K562 (cell line): ENCODE results near the gene TTC33.
A peak's percentile ranks its signal among the peaks of the same experiment; 100 is the strongest.

Source experiments
- CUX1 ChIP-seq: fragments of 200-800 bp; sonication (Bioruptor generic); IDR thresholded peaks from 2 replicates; pipeline ENCODE4 v1.6.1; 2016; ENCODE audit warnings: missing genetic modification characterization, missing compliant biosample characterization
- KLF16 ChIP-seq: IDR thresholded peaks from 2 replicates; pipeline ENCODE4 v1.6.1; 2016; ENCODE audit warnings: antibody characterized with exemption
- PCBP2 ChIP-seq: fragments of 200-400 bp; formaldehyde crosslinking; IDR thresholded peaks from 2 replicates; pipeline ENCODE4 v1.6.1; 2018; ENCODE audit warnings: low read length, low read depth, mild to moderate bottlenecking, moderate library complexity; ENCODE audit not compliant: poor library complexity, severe bottlenecking
- SMAD2 ChIP-seq: fragments of 150-350 bp; IDR thresholded peaks from 2 replicates; pipeline ENCODE4 v1.6.1; 2014; ENCODE audit warnings: low read depth, mild to moderate bottlenecking, low read length
- TEAD1 ChIP-seq, 2 experiments: fragments of 450-650 bp in 1 of 2; sonication (generic) in 1 of 2; formaldehyde crosslinking; IDR thresholded peaks; 2 replicates each; pipeline versions ENCODE4 v1.4.0 to v1.8.0; 2020 to 2022; ENCODE audit warnings: mild to moderate bottlenecking in 2 of 2, missing genetic modification reagents in 1 of 2
- YY1 ChIP-seq, 3 experiments: IDR thresholded peaks; 2 replicates each; pipeline ENCODE4 v1.6.1; 2011; ENCODE audit warnings: low read length in 2 of 3, mild to moderate bottlenecking in 2 of 3, moderate library complexity in 2 of 3, borderline replicate concordance in 1 of 3, control low read depth in 1 of 3, low read depth in 1 of 3; ENCODE audit not compliant: insufficient read depth in 3 of 3, insufficient replicate concordance in 2 of 3, control insufficient read depth in 1 of 3, insufficient read length in 1 of 3; ENCODE audit errors: extremely low read depth in 1 of 3
- ZEB2 ChIP-seq: fragments of 450-650 bp; IDR thresholded peaks from 2 replicates; pipeline ENCODE4 v1.6.1; 2016
- ZKSCAN1 ChIP-seq: fragments of 150-350 bp; IDR thresholded peaks from 2 replicates; pipeline ENCODE4 v1.6.1; 2016; ENCODE audit warnings: low read depth, low read length
- TF ChIP-seq, protein P1 (sequence below): sonication (generic); formaldehyde crosslinking; IDR thresholded peaks from 2 replicates; pipeline ENCODE4 v1.8.1; 2022; ENCODE audit warnings: missing genetic modification reagents
- TF ChIP-seq, protein P2 (sequence below): sonication (generic); formaldehyde crosslinking; IDR thresholded peaks from 2 replicates; pipeline ENCODE4 v1.8.1; 2023; ENCODE audit warnings: mild to moderate bottlenecking, missing genetic modification reagents
- TF ChIP-seq, protein P3 (sequence below), 3 experiments: IDR thresholded peaks in 2 of 3; conservative IDR thresholded peaks in 1 of 3; 2 replicates each; pipeline ENCODE4 v1.5.1; 2011 to 2012; ENCODE audit warnings: low read length in 3 of 3, mild to moderate bottlenecking in 3 of 3, control low read depth in 2 of 3, improper control_type of control experiment in 1 of 3, inconsistent platforms in 1 of 3, low read depth in 1 of 3, mixed read lengths in 1 of 3, moderate library complexity in 1 of 3; ENCODE audit not compliant: insufficient read depth in 2 of 3
- TF ChIP-seq, protein P4 (sequence below): fragments of 250-450 bp; sonication (Bioruptor Pico); IDR thresholded peaks from 2 replicates; pipeline ENCODE4 v1.4.0; 2020; ENCODE audit warnings: mild to moderate bottlenecking, moderate library complexity

- TF ChIP-seq KLF16 (no peak), SMAD2 (no peak), ZEB2 (no peak), CUX1 (CRISPR knock-in tag) (no peak), YY1 (IDR thresholded peaks at IDR 0.05; ENCODE audit: borderline replicate concordance in 1 of 3, control insufficient read depth in 1 of 3, extremely low read depth in 1 of 3, insufficient read depth in 3 of 3, insufficient read length in 1 of 3, insufficient replicate concordance in 2 of 3, low read depth in 1 of 3, low read length in 2 of 3) (no peak), PCBP2 (no peak), TEAD1 (CRISPR knock-in tag; IDR thresholded peaks at IDR 0.05) (no peak), ZKSCAN1 (no peak)
- TF ChIP-seq, protein P1, sequence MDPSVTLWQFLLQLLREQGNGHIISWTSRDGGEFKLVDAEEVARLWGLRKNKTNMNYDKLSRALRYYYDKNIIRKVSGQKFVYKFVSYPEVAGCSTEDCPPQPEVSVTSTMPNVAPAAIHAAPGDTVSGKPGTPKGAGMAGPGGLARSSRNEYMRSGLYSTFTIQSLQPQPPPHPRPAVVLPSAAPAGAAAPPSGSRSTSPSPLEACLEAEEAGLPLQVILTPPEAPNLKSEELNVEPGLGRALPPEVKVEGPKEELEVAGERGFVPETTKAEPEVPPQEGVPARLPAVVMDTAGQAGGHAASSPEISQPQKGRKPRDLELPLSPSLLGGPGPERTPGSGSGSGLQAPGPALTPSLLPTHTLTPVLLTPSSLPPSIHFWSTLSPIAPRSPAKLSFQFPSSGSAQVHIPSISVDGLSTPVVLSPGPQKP (CRISPR knock-in tag) = no peak
- TF ChIP-seq, protein P2, sequence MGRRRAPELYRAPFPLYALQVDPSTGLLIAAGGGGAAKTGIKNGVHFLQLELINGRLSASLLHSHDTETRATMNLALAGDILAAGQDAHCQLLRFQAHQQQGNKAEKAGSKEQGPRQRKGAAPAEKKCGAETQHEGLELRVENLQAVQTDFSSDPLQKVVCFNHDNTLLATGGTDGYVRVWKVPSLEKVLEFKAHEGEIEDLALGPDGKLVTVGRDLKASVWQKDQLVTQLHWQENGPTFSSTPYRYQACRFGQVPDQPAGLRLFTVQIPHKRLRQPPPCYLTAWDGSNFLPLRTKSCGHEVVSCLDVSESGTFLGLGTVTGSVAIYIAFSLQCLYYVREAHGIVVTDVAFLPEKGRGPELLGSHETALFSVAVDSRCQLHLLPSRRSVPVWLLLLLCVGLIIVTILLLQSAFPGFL = no peak
- TF ChIP-seq, protein P3, sequence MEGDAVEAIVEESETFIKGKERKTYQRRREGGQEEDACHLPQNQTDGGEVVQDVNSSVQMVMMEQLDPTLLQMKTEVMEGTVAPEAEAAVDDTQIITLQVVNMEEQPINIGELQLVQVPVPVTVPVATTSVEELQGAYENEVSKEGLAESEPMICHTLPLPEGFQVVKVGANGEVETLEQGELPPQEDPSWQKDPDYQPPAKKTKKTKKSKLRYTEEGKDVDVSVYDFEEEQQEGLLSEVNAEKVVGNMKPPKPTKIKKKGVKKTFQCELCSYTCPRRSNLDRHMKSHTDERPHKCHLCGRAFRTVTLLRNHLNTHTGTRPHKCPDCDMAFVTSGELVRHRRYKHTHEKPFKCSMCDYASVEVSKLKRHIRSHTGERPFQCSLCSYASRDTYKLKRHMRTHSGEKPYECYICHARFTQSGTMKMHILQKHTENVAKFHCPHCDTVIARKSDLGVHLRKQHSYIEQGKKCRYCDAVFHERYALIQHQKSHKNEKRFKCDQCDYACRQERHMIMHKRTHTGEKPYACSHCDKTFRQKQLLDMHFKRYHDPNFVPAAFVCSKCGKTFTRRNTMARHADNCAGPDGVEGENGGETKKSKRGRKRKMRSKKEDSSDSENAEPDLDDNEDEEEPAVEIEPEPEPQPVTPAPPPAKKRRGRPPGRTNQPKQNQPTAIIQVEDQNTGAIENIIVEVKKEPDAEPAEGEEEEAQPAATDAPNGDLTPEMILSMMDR (IDR thresholded peaks at IDR 0.05 in 2 of 3, conservative IDR thresholded peaks at IDR 0.05 in 1 of 3; ENCODE audit: insufficient read depth in 2 of 3, low read depth in 1 of 3, low read length in 3 of 3) = 0 out of 6 replicates have a peak, but pooled peaks of 1 of the 3 experiments have one; percentile 12
- TF ChIP-seq, protein P4, sequence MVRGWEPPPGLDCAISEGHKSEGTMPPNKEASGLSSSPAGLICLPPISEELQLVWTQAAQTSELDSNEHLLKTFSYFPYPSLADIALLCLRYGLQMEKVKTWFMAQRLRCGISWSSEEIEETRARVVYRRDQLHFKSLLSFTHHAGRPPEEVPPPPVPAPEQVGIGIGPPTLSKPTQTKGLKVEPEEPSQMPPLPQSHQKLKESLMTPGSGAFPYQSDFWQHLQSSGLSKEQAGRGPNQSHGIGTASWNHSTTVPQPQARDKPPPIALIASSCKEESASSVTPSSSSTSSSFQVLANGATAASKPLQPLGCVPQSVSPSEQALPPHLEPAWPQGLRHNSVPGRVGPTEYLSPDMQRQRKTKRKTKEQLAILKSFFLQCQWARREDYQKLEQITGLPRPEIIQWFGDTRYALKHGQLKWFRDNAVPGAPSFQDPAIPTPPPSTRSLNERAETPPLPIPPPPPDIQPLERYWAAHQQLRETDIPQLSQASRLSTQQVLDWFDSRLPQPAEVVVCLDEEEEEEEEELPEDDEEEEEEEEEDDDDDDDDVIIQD (CRISPR knock-in tag) = no peak
These were observed 18.9 kb upstream of the TTC33 start for GRCh38 chr5:40774623-40775022.
